ENCODE results near the gene SDC3.

- TF ChIP-seq, protein P1, sequence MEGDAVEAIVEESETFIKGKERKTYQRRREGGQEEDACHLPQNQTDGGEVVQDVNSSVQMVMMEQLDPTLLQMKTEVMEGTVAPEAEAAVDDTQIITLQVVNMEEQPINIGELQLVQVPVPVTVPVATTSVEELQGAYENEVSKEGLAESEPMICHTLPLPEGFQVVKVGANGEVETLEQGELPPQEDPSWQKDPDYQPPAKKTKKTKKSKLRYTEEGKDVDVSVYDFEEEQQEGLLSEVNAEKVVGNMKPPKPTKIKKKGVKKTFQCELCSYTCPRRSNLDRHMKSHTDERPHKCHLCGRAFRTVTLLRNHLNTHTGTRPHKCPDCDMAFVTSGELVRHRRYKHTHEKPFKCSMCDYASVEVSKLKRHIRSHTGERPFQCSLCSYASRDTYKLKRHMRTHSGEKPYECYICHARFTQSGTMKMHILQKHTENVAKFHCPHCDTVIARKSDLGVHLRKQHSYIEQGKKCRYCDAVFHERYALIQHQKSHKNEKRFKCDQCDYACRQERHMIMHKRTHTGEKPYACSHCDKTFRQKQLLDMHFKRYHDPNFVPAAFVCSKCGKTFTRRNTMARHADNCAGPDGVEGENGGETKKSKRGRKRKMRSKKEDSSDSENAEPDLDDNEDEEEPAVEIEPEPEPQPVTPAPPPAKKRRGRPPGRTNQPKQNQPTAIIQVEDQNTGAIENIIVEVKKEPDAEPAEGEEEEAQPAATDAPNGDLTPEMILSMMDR (conservative IDR thresholded peaks at IDR 0.05 in 1 of 2, IDR thresholded peaks at IDR 0.05 in 1 of 2; ENCODE audit: low read depth in 1 of 2, low read length in 2 of 2) = no peak
- no peak for TF ChIP-seq EZH2 (IDR thresholded peaks at IDR 0.05; ENCODE audit: low read length, missing control alignments)
Observed at GRCh38 chr1:30875197-30875596, 33.4 kb downstream of the SDC3 start.

Data from fibroblast of lung (primary cell).